HG03280 (cell line): ENCODE data around the gene FCRL5.
"Not testable (repeated sequence)": the region's sequence is repeated elsewhere in the genome, so short reads cannot be mapped to it uniquely, and the experiment has no call there.

Experiments used
- ATAC-seq: cut with Tn5 transposase; IDR thresholded peaks from one replicate; pipeline ENCODE4 v1.9.1; 2021; ENCODE audit warnings: mild to moderate bottlenecking, moderate library complexity; ENCODE audit not compliant: unreplicated experiment

The FCRL5 gene

DNA sequence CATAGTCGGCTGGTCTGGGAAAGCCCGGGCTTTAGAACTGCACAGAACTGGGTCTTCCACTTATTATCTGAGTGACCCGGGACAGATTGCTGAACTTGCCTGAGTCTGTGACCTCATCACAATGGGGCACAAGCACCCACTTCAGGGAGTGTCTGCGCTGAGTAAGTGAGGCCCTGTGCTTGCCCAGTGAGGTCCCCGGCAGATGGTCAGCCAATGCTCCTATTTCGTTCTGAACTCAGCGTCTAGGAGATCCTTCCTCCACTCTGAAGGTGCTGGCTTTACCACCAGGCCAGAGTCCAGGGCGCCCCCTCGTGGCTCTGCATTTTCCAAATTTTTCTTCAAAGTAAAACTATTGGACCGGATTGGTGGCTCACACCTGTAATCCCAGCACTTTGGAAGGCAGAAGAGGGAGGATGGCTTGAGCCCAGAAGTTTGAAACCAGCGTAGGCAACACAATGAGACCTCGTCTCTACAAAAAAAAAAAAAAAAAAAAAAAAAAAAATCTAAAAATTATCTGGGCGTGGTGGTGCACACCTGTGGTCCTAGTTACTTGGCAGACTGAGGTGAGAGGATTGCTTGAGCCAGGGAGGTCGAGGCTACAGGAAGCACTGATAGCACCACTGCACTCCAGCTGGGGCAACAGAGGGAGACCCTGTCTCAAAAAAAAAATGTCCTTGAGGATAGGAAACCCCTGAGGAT is 61.7 kb downstream of the FCRL5 start:
- peak; percentile 44 for ATAC-seq

DNA sequence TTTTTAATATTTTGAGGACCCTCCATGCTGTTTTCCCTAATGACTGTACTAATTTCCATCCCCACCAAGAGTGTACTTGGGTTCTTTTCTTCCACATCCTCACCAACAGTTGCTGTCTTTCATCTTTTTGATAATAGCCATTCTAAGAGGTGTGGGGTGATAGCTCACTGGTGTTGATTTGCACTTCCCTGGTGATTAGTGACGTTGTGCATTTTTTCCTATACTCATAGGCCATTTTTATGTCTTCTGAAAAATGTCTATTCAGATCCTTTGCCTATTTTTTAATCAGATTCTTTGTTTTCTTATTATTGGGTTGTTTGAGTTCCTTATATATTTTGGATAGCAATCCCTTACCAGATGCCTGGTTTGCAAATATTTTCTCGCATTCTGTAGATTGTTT is 64.2 kb downstream of the FCRL5 start:
- no peak for ATAC-seq

DNA sequence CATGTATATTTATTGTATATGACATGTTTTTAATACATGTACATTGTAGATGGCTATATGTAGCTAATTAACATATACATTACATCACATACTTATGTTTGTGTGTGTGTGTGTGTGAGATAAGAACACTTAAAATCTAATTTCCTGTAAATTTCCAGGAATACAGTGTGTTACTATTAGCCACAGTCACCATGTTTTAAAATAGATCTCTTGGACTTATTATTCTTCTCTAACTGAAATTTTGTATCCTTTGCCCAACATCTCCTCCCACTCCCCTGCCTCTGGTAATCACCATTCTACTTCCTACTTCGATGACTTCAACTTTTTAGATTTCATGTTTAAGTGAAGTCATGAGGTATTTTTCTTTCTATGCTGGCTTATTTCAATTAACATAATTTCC is 64.8 kb downstream of the FCRL5 start:
- no peak for ATAC-seq

DNA sequence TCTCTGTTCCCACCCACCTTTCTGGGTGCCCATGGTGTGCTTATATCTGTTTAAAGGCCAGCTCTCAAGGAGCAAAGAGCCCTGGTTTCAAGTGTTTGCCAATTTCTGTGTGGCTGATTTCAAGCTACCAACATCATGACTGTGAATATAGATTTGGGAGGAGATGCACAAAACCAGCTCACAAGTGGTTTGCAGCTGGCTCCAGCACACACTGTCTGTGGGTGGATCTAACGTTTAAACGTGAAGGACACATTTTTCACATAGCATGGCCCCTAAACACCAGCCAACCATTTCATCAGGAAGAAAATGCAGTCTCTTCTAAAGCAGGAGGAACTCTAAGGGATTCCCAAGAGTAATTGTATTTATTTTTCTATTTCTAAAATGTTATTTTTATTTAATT is 65.2 kb downstream of the FCRL5 start:
- ATAC-seq = no peak

DNA sequence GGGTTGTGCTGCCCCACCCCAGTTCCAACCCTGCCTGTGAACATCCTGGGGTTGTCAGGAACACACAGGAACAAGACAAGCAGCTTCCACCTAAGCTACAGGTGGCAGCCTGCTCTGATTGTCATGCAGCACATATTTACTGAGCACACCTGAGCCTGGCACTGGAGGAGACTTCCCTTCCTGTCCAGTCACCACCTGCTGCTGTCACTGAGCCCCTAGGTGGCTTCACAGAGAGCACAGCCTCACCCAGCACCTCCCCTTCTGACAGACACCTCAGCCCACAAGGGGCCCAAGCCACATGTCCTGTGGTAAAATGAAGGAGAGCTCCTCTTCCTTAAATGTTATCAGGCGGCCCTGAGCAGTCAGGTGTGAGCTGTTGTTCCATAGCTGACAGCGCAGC is 65.9 kb downstream of the FCRL5 start:
- ATAC-seq = not testable (repeated sequence)

DNA sequence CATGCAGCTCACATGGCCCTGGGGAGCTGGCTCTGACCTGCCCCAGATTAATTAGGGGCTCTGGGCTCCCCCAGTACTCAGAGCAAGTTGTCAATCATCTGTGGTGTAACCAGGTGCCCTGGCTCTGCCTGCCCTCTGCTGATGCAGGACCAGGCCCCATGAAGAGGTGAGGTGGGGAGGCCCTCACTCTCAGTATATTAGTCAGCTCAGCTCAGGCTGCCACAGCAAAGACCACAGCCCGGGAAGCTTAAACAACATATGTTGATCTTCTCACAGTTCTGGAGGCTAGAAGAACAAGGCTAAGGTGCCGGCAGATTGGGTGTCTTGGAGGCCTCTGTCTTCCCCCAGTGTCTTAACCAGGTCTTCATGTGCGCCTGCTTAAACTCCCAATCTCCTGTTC is 66.5 kb downstream of the FCRL5 start:
- no peak for ATAC-seq

DNA sequence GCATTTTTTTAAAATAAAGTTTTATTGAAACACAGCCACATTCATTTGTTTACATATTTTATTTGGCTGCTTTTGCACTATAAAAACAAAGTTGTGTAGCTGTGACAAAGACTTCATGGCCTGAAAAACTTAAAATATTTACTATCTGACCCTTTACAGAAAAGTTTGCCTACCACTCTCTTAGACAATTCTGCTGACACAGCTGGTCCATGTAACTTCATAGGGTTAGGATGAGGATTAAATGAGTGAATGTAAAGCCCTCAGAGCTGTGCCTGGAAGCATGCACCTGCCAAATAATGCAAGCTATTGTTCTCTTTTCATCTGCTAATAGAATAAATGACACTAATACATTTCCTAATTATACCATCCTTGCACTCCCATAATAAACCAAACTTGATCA is 67.7 kb downstream of the FCRL5 start:
- no peak for ATAC-seq

DNA sequence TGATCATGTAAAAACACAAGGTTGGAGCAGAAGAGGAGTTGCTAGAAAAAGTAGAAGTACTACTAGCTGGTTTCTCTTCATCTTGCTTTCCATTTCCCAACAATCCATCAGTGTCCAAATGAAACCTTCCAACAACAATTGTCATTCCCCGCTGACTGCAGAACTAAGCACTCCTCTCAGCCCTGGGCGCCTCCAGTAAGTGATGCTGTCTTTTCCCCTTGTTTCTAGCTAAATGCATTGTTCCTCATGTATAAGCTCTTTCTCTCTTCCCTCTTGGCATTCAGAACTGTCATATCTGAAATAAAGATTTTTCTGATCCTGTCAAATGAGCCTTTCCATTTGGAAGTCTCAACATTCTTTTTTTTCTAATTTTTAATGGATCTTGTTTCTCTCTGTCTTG is 68.7 kb downstream of the FCRL5 start:
- ATAC-seq = no peak

DNA sequence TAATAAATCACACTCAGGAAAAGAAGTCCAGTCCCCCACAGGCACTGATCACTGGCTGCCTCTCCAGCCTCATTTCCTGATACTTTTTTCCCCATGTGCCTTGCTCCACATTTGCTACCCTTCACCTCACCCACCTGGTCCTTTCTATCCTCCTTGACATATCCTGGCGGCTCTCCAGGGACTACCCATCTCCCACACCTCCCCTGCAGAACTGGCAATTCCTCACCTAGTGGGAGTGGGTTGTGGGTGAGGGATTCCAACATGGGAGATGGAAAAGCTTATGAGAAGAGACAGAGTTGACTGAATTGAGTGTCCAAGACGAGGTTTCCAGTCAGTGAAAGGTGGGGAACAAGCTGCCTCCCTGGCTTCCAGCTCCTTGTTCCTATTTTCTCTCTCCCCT is 69.6 kb downstream of the FCRL5 start:
- no peak for ATAC-seq

DNA sequence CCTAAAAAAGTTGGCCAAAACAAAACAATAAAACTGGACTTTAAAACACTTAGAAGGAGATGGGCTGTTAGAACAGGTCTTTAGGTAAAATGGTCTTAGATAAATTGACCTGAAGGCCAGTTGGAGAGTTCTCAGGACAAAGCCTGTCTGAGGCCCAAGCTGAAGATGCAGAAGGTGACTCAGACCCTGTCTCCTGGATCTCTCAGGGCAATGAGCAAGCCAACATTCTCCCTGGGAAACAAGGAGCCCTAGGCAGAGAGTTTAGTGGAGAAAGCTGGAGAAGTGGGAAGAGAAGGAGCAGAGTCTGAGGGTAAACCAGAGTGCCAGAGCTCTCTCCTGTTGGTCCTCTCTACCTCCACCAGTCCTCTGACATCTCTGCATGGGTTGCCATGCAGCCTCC is 70.1 kb downstream of the FCRL5 start:
- no peak for ATAC-seq

DNA sequence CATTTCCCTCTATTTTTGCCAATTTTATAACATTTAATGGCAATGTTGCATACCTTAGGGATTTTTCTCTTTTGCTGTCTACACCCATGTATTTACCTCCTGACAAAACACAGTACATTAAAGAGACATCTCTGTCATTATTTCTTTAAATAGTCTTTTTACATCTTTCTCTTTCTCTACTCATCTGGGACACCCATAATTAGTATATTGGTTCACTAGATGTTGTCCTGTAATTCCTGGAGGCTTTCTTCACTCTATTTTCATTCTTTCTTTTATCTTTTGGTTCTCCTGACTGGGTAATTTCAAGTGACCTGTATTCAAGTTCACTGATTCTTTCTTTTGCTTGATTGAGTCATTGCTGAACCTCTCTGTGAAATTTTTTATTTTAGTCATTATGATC is 74.3 kb downstream of the FCRL5 start:
- ATAC-seq = no peak

DNA sequence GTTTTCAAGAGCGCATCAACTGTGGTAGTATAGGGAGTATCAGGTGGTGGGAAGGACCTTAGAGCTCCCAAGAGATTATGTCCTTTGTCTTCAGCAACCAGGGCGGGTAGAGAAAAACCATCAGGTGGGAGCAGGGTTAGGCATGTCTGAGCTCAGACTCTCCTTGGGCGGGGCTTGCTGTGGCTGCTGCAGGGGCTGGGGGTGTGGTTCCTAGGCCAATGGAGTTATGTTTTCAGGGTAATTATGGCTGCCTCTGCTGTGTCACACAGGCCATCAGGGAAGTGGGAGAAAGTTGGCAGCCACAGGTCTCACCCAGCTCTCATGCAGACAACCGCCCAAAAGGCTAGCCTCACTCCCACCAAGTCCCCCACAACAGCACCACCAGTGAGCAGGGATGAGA is 74.9 kb downstream of the FCRL5 start:
- ATAC-seq = no peak

DNA sequence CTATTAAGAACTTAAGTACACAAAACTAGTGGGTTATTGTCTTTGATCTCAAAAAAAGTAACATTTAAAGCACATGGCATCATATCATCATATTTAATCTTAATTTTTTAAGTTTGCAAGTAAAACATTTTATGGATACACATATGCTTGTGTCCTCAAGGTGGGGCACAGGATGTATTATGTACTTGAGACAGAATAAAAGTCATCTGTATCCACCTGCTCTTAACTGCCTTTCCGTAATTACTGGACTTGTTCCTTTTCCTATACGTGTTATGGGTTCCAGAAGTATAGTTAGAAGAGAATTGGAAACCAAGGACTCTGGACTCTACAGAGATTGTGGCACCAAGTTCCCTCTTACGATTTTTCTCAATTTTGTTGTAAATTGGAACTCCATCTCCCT is 79.4 kb downstream of the FCRL5 start:
- no peak for ATAC-seq

DNA sequence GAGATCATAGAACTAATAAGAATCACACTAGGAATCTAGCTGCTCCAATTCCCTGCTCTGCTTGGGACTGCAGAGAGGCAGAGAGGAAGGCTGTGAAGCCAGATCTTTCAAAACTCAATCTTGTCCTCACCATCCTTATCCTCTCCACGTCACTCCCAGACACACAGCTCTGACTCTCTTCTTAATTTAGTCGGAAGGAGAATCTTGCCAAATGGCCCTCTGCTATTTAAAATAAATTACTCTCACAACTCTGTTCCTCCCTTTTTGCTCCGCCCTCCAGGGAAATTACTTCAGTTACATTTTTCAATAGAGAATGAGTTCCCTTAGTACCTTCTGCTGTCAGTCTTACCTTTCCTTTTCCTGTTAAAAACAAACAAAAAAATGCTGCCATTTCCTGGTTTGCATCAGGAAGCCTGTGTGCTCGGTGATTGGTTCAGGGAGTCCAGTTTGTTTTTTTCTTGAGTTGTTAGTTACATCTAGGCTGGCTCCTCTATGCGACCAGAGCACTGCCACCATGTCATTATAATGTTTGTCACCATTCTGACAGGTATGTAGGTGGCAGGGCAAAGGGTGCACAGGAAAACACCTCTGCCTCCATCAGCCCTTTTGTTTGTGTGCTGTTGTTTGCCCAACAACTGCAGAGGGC is 80.1 kb downstream of the FCRL5 start:
- no peak for ATAC-seq

DNA sequence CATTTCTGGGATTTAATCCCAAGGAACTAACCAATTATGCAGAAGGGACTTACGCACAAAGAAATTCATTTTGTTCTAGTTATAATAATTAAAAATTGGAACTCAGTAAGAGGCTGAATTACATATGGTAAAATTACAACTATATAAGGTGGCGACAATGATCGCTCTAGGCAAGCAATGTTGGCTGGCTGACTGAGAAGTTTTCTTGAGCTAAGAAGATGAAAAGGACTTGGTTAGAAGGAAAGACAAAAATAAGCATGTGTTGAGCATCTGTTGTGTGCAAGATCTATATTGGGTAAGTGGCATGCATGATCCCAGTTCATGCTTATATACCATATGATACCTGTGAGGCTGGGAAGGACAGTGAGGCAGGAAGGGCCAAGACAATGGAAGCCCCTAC is 80.8 kb downstream of the FCRL5 start:
- no peak for ATAC-seq

DNA sequence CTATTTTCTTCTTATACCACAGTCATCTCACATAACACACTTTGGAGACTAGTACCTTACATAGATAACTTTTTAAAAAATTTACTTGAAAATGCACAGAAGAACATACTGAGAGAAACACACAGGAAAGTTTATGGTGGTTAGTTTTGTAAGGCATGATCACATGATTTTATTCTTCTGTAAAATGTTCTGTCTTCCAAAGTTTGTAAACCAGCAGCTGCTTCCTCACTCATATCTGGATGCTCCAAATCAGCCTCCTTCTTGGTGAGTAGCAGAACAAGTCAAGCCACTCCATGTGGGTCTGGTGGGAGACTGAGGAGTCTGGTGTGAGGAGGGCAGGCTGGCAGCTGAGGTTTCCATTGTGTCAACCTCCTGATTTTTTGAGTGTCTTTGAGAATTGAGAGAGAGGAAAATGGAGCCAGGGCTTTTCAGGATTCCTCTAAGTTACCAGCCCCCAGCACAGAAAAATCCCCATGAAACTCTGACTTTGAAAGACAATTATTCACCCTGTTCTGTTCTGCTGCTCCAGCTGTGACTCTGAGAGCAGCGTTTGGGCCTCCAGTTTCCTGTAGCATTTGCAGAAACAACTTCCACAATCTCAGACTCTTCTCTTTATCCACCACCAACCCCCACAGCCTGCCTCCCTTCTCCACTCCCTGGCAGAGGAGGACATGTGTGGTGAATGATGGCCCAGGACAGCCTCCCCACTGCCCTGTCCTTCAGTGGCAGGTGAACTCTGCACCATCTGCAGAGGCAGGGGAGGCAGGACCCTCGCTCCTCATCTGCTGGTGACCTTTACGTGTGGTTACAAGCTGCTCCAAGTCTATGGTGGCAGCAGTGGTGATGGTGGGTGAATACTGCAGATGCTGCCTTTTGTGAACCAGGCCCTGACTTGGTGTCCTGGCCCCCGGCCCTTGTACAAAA is 82.3 kb downstream of the FCRL5 start:
- ATAC-seq = no peak

DNA sequence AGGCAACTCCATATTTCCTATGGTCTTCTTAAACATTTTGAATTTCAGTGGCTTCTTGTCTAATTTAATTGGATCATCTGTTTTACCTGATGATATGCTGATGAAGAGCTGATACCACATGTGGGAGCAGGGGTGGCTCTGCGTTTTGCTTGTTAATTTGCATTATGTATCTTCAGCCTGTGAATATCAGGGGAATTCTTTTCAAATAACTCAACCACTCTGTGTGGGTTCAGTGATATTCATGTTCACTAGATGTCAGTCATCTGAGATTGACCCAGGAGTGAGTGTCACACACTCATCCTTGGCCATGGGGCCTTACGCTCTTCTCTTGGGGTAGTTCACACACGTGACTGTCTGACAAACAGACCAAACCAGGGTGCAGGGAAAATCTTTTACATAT is 83.0 kb downstream of the FCRL5 start:
- ATAC-seq = no peak

DNA sequence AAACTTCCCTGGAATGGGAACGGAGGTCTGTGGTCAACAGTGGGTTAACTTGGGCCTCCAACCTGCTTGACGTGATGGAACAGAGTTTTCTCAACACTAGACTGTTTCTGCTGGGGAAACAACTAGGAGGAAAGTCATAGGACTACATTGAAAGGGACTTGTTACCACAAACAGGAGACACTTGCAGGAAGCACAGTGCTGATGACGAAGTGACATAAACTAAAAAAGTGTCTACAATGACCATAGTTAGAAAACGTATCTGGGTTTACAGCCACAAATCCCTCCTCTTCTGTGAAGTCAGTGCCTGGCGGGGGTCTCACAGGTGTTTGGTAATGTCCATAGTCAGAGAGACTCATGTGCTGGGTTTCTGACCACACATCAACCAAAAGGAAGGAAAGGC is 86.3 kb downstream of the FCRL5 start:
- no peak for ATAC-seq
